HG02571 (cell line): Measurements from ENCODE around the gene LEP.

Source experiments
- ATAC-seq: cut with Tn5 transposase; IDR thresholded peaks from one replicate; pipeline ENCODE4 v1.9.1; 2021; ENCODE audit warnings: mild to moderate bottlenecking, moderate library complexity; ENCODE audit not compliant: unreplicated experiment

Gene LEP

DNA sequence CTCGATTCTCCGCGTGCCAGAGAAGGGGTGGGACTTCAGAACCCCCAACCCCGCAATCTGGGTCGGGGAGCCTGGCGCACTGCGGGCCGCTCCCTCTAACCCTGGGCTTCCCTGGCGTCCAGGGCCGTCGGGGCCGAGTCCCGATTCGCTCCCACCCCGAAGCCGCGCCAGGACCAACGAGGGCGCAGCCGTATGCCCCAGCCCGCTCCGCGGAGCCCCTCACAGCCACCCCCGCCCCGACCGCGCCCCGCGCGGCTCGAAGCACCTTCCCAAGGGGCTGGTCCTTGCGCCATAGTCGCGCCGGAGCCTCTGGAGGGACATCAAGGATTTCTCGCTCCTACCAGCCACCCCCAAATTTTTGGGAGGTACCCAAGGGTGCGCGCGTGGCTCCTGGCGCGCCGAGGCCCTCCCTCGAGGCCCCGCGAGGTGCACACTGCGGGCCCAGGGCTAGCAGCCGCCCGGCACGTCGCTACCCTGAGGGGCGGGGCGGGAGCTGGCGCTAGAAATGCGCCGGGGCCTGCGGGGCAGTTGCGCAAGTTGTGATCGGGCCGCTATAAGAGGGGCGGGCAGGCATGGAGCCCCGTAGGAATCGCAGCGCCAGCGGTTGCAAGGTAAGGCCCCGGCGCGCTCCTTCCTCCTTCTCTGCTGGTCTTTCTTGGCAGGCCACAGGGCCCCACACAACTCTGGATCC, at the start of gene LEP:
LEP (plus strand) TSS at position 583 of the 691 bp plus-strand sequence. CDS start 10,741 bp downstream, outside the sequence.
- ATAC-seq = no peak

DNA sequence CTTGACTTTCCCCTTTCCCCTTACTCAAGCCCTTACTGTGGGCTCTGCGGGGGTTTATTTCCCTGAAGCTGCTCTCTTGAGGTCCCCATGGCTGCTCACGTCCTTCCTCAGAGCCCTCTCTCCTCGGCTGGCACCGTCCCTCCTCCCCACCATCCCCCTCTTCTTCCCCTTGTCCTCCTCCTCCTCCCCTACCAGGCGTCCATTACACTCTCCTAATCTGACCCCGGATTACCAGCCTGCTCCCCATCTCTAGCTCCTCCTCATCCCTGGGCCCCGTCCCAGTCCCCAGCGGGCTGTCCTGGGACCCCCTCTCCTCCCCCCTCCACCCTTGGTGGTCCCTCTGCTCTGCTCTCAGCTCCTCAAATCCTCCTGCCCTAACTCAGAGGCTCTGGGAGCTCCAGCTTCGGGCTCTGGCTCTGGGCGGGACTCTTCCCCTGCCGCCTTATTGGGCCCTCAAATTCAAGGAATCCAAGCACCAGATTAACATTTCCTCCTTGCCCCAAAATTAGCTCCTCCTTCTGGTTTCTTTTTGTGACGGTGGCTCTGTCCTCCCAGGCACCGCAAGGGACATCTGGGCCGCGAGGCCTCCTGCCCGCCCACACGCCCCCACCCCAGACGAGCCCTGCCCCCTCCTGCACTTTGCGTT, 48.5 kb upstream of the LEP start:
- no peak for ATAC-seq

DNA sequence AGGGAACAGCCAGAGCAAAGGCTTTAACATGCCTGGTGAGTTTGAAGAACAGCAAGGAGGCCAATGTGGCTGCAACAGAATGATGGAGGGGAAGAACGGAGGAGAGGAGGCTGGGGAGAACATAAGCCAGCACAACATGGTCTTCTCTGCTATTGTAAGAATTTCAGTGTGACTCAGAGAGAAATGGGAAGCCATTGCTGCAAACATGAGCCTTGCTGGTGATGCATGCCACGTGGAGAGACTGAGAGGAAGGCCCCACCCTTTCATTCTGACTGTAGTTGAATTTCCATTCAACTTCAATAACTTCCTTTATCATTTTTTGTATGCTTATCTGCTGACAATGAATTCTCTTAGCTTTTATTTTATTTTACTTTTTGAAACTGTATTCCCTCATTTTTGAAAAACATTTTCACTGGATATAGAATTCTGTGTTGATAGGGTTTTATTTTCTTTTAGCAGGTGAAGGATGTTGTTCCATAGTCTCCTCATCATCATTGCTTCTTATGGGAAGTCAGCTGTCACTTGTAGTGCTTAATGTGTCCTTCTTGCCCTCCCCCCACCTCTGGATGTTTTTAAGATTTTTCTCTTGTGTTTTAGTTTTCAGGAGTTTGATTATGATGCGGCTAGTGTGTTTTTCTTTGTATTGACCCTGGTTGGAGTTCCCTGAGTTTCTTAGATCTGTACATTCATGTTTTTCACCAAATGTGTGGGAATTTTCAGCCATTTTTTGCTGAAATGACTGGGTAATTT, 46.4 kb upstream of the LEP start:
- no peak for ATAC-seq

DNA sequence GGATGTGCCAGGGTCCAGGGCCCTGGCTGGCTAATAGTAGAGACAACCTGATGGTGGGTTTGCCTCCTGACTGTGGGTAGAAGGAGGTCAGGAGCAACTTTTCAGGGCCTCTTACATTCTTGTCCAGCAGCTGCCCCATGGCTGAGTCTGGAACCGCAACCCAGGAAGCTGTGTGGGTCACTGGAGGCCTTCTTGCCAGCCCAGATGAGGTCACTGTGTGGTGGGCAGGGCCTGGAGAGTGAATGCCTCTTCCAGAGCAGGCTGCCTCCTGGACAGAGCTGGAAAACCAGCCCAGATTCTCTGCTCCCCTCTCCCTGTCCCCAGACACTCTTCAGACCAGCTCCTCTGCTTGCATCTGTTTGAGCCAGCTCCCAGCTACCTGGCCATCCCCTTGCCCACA, 43.5 kb upstream of the LEP start:
- ATAC-seq = no peak

DNA sequence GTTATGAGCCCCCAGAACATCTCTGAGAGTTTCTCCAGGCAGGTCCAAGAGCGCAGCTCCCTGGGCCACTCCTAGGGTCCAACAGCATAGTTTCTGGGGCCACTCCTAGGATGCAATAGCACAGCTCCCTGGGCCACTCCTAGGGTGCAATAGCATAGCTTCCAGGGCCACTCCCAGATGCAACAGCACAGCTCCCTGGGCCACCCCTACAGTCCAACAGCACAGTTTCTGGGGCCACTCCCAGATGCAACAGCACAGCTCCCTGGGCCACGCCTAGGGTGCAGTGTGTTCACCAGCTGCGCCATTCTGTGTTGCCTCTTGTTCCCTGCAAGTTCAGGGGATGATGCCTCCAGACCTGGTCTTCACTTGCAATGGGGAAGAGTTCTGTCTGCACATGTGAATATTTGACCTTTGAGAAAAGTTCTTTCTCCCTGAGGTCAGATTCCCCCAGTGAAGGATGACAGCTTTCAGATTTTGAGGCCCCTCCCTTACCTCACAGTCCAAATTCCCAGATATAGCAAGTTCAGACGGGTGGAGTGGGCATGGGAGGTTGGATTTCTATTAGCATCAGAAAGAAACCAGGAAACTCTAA, 43.0 kb upstream of the LEP start:
- ATAC-seq = no peak

DNA sequence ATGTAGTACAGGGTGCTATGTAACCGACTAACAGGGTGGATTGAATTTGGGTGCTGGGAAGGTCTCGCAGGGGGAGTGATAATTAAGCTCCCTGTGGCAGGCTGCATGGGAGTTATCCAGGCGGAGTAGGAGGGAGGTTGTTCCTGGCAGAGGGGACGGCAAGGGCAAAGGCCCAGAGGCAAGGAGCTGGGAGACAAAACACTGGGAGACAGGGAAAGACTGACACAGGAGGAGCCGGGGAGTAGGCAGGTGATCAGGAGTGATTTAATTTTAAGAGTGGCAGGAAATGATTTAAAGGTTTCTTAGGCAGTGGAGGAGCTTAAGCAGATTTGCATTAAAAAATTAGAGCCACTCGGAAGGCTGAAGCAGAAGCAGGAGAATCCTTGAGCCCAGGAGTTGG, 40.7 kb upstream of the LEP start:
- no peak for ATAC-seq

DNA sequence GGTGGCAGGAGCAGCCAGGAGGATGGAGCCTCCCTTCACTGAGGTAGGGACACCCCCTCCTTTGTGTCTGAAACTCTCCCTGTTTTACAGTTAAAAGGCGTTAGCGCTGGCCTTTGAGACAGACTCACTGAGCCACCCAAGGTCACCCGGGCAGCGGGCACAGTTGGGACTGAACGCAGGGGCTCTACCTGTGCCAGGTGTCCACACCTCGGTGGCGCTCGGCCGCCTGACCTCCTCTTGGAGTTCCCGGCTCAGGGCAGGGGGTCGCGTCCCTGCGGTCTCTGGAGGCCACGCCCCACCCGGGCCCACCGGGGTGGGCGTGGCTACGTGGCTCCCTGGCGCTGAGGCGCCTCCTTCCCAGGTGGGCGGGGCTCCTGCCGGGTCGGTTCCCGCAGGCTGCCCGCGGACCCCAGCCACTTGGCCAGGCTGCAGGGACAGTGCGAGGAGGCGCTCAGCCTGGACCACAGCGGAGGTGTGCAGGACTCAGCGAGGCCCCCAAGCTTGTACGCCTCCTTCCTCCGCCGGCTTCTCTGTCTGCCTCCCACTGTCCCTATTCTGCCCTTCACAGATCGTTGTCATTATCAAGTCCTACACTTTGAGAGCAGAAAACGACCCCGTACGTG, 39.9 kb upstream of the LEP start:
- ATAC-seq = no peak

DNA sequence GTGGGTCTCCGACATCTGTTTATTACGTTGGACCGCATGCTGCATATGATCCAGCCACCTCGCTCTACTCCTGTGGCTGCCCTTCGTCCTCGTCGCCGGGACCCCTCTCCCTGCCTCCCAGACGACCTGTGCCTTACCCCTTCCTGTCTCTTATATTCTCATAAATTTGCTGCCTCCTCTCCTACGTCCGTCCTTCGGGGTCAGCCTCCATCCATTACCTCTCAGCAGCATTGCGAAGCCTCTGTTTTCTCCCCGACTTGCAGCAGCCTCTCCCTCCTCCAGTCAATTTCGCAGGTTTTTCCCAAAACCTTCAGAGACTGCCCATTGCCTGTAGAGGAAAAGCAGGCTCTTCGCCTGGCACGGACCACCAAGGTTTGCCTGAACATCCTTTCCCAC, 39.4 kb upstream of the LEP start:
- ATAC-seq = no peak

DNA sequence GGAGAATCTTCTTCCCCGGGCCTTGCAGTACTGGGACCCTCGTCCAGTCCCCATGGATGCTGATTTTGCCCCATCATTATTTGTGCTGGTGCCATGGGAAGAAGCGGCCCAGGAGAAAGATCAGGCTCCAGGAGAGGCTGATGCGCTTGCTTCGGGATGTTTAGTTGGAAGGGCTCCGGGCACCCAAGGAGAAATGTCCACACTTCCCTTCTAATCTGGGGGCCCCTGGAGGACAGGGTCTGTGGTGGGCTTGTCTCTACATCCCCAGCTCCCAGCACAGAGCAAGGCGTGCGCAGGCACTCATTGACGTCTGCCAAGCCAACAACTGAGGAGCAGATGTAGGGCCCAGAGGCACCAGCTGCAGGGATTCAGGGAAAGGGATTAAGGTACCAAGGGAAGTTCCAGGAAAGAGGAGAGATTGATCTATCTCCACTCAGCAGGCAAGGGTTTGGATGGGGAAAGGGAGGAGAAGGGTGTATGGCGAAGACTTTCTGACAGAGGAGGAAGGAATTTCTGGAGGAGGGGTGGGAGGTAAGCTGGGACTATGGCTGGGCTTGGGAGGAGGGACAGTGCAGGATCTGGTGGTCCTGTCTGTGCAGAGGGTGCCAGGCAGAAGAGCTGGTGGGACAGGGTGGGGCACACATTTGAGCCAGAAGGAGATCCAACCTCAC, 38.7 kb upstream of the LEP start:
- no peak for ATAC-seq

DNA sequence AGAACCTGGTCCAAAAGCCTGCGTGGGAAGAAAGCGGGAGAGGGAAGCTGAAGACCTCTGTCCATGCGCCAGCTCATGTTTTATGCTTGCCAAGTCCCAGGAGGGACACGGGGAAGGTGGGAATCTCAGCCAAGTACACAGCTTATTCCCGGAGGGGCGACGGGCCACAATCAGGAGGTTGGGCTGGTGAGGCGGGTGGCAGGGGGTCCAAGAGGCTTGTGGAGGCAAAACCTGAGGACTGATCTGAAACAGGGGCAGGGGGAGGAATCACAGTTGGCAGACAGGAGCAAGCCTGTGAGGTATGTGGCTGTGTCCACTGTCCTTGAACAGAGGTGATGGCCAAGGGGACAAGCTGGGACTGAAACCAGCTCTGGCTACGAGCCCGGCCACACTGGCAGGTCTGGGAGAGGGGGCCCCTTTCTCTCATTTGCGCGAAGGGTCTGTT, 38.0 kb upstream of the LEP start:
- no peak for ATAC-seq

DNA sequence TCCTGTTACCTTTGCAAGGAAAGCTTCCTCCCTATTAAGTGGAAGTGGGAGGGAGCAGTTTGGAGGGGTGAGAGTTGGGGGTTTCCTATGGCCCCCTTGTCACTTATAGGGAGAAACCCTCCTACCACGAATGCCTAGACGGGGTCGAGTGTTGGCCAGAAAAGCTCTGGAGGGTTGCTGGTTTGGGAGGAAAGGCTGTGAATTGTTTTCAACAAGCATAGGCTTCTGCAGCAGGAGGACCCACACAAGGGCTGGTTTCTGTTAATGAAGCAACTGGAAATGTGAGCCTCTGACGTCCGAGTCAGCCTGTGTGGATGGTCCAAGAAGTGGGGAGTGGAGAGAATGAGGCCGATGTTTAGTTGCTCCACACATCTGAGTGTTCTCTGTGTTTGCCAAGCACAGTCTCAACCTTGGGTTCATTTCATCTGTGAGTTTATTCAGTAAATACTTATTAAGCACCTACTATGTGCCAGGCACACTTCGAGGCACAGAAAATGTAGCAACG, 37.3 kb upstream of the LEP start:
- ATAC-seq = no peak

DNA sequence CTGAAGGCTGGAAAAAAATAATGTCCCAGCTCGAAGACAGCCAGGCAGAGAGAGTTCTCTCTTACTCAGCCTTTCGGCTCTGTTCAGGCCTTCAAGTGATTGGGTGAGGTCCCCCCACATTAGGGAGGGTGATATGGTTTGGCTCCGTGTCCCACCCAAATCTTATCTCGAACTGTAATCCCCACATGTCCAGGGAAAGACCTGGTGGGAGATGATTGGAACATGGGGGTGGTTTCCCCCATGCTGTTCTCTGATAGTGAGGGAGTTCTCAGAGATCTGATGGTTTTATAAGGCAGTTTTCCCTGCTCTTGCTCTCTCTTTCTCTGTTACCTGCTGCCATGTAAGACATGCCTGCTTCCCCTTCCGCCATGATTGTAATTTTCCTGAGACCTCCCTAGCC, 36.6 kb upstream of the LEP start:
- no peak for ATAC-seq

DNA sequence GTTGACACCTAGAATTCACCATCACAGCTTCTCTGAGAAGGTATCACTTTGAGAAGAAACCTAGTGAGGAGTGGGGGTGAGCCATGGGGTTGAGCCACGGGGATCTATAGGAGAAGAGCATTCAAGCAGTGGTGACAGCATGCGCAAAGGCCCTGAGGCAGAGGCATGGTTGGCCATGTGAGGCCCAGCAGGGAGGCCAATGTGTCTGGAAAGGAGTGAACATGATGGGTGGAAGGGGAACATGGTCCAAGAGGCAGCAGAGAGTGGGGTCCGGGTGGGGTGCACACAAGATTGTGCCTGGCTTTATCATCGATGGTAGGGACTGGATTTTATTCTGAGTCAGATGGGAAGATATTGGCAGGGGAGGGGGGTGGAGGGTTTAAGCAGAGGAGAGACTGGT, 36.0 kb upstream of the LEP start:
- ATAC-seq = no peak

DNA sequence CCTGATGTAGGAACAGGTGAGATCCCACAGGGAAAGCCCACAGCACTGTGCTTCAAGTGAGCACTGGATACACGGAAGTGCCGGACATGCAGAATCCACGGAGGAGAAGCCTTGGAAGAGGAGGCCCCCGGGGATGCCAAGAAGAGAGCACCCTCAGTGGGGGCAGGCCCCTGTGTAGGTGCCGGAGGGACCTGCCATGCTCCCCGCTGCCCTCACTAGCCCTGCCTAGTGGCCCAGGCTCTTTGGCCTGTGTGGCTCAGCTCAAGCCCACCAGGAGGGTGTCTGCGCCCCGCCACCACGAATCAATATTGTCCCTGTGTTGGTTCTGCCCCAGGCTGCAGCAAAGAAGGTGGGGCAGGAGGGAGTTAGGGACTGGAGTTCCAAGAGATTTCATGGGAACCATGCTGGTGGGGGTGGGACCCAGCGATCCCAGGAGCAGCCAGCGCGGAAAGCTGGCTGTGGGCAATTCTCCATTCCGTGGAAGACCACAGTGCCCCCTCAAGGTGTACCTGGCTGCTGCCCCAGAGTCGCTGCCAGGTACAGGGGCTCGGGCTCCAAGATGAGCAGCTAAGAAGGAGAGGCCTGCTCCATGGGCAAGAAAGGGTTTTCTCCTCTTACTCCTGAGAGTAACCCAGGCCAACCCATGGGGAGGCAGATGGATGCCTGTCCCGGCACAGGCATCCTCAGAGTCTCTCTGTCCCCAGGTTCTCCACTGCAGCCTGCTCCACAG, 34.9 kb upstream of the LEP start:
- ATAC-seq = no peak

DNA sequence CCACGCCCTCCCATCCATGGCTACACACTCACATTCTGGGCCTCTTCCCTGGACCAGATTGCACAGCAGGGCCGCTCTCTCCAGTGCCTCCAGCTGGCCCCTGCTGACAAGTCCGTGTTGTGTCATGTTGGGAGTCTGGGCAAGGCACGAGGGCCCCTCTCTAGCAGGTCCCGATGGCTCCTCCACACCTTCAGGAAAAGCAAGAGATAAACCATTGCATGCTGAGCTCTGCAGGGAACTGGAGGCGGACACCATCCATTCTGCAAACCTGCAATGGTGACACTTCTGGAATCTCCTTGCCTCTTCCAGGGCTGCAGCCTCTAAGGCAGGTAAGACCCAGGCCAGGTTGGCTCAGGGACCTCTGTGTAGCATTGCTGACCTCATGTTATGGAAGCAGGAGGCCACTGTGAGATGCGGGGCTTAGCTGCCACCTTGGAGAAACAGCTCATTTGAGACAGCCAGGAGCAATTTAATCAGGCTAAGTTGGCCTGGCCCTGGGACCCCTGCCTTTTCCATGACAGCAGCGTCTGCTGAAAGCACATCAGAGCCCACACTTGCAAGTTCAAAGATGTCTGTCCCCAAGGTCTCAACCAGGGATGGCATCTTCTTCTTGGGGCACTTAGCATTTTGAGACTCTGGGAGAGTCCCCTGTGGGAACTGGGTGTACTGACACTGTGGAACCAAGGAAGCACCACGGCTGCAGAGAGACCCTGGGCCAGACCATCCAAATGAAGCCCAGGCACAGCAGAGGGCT, 34.2 kb upstream of the LEP start:
- ATAC-seq = no peak

DNA sequence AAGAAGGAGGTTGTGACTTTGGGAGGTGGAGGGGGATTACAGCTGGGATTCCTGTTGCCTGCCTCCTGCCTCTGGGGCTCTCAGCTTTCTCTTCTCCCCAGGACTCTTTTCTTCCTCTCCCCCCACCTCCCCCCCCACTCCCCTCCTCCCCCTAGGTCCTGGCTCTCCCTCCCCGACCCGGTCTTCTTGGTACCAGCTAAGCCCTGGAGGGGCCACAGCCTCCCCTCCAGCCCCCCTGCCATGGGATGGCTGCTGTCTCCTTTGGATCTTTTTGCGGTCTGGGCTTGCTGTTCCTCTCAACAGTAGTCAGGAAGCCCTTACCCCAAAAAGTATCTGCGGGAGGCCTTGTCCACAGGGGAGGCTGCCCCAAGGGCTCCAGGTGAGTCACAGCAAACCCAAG, 33.5 kb upstream of the LEP start:
- ATAC-seq = no peak

DNA sequence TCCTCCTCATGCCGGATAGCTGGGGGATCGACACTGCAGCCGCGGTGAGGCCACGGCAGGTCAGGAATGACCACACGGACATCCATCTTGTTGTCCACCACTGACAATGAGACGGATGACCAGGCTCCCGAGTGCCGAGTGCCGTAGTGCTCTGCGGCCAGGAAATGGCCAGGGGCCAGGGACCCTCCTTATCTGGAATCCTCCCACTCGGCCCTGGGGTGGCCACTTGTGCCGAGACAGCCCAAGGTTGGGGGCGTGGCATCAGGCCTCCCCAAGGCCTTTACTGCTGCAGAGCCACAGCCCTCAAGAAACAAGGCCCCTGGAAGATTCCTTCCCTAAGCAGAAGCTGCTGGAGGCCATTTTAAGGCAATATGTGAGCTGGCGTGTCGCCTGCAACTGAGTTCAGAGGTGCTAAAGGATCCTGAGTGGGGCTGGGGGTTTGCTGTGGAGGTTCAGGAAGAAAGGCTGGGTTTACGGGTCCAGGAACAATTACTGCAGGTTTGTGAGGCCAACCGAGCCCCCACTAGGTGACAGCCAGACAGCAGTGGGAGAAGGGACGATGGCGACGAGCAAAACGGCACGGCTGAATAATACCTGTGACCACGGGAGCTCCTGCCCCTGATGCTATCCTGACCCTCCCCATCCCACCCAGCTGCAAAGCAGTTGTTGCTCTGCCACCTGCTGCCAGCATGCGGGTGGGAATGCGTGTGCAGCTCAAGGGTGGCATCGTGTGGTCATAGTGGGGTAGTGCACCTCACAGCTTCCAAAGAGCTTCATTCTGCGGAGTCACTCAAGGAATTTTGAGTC, 31.6 kb upstream of the LEP start:
- no peak for ATAC-seq

DNA sequence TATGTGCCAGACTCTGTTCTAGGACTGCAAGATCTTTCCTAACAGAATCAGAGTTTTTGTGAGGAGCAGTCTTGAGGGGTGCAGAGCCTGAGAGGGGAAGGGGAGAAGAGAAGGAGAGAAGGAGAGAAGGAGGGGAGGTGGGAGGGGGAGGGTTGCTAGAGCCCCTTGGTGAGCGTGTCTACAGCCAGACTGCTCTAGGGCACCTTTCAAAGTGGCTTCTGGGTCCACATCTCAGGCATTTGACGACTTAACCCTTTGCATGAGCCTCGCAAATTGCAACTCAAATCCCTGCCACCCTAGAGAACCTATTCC, 31.1 kb upstream of the LEP start:
- ATAC-seq = no peak
